ENCODE measurements around the gene OOSP2.

The OOSP2 gene

DNA sequence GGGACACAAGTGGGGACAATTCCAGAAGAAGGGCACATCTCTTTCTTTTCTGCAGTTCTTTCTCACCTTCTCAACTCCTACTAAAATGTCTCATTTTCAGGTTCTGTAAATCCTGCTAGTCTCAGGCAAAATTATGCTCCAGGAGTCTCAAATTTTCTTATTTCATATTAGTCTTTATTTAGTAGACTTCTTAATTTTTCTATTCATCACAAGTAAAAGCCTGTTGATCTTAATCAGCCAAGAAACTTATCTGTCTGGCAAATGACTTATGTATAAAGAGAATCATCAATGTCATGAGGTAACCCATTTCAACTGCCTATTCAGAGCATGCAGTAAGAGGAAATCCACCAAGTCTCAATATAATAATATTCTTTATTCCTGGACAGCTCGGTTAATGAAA, 48.2 kb downstream of the OOSP2 start, which contains the start of gene MS4A2:
TSS of gene MS4A2 (plus strand) at position 301 of the 400 bp plus-strand sequence. CDS start 102 bp downstream, outside the sequence.
- Histone ChIP-seq H2AFZ (ENCODE audit: low read depth, low read length, severe bottlenecking) (no peak within 1 kb of the TSS), H4K20me1 (ENCODE audit: low read depth, low read length) (no peaks in the 10 kb centered on the region), H3K27me3 (ENCODE audit: low read length) (no peaks in the 10 kb centered on the region), H3K79me2 (ENCODE audit: insufficient read depth, low read length) (no peaks in the 10 kb centered on the region), H3K4me3 (ENCODE audit: insufficient read depth, low read length, poor library complexity, severe bottlenecking) (no peak within 1 kb of the TSS), H3K9me3 (ENCODE audit: insufficient read depth, low read length) (no peaks in the 10 kb centered on the region), H3K4me2 (ENCODE audit: low read depth, low read length, poor library complexity, severe bottlenecking) (no peak within 1 kb of the TSS), H3K9me2 (replicated peaks; ENCODE audit: insufficient read depth, low read length) (no peaks in the 10 kb centered on the region), H3K9ac (ENCODE audit: low read length) (no peak within 1 kb of the TSS), H3F3A (ENCODE audit: insufficient read depth) (no peaks in the 10 kb centered on the region), H3K36me3 (ENCODE audit: low read length) (no peaks in the 10 kb centered on the region), H3K27ac (ENCODE audit: low read depth, low read length) (no peak within 1 kb of the TSS)
- TF ChIP-seq, protein P1, sequence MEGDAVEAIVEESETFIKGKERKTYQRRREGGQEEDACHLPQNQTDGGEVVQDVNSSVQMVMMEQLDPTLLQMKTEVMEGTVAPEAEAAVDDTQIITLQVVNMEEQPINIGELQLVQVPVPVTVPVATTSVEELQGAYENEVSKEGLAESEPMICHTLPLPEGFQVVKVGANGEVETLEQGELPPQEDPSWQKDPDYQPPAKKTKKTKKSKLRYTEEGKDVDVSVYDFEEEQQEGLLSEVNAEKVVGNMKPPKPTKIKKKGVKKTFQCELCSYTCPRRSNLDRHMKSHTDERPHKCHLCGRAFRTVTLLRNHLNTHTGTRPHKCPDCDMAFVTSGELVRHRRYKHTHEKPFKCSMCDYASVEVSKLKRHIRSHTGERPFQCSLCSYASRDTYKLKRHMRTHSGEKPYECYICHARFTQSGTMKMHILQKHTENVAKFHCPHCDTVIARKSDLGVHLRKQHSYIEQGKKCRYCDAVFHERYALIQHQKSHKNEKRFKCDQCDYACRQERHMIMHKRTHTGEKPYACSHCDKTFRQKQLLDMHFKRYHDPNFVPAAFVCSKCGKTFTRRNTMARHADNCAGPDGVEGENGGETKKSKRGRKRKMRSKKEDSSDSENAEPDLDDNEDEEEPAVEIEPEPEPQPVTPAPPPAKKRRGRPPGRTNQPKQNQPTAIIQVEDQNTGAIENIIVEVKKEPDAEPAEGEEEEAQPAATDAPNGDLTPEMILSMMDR (IDR thresholded peaks at IDR 0.05; ENCODE audit: insufficient read depth, low read length, poor library complexity, severe bottlenecking), result no peak
- no peak for TF ChIP-seq EZH2phosphoT487 (conservative IDR thresholded peaks at IDR 0.05; ENCODE audit: low read length)

DNA sequence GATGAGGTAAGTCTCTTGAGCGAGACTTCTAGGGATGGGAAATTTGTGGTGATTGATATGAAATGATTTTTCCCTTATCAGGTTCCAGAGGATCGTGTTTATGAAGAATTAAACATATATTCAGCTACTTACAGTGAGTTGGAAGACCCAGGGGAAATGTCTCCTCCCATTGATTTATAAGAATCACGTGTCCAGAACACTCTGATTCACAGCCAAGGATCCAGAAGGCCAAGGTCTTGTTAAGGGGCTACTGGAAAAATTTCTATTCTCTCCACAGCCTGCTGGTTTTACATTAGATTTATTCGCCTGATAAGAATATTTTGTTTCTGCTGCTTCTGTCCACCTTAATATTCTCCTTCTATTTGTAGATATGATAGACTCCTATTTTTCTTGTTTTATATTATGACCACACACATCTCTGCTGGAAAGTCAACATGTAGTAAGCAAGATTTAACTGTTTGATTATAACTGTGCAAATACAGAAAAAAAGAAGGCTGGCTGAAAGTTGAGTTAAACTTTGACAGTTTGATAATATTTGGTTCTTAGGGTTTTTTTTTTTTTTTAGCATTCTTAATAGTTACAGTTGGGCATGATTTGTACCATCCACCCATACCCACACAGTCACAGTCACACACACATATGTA, 55.4 kb downstream of the OOSP2 start:
- Histone ChIP-seq H3K9me3 (ENCODE audit: insufficient read depth, low read length) (no peaks in the 10 kb centered on the region), H4K20me1 (ENCODE audit: low read depth, low read length) (no peaks in the 10 kb centered on the region), H3F3A (ENCODE audit: insufficient read depth) (no peaks in the 10 kb centered on the region), H3K27me3 (ENCODE audit: low read length) (no peaks in the 10 kb centered on the region), H3K9me2 (replicated peaks; ENCODE audit: insufficient read depth, low read length) (no peaks in the 10 kb centered on the region), H3K9ac (ENCODE audit: low read length) (no peak overlapping the region), H3K27ac (ENCODE audit: low read depth, low read length) (no peak overlapping the region), H3K4me3 (ENCODE audit: insufficient read depth, low read length, poor library complexity, severe bottlenecking) (no peak overlapping the region), H2AFZ (ENCODE audit: low read depth, low read length, severe bottlenecking) (no peak overlapping the region), H3K4me2 (ENCODE audit: low read depth, low read length, poor library complexity, severe bottlenecking) (no peak overlapping the region), H3K79me2 (ENCODE audit: insufficient read depth, low read length) (no peaks in the 10 kb centered on the region), H3K36me3 (ENCODE audit: low read length) (no peaks in the 10 kb centered on the region)
- TF ChIP-seq, protein P1 (IDR thresholded peaks at IDR 0.05; ENCODE audit: insufficient read depth, low read length, poor library complexity, severe bottlenecking), result no peak
- TF ChIP-seq EZH2phosphoT487 (conservative IDR thresholded peaks at IDR 0.05; ENCODE audit: low read length), result no peak

DNA sequence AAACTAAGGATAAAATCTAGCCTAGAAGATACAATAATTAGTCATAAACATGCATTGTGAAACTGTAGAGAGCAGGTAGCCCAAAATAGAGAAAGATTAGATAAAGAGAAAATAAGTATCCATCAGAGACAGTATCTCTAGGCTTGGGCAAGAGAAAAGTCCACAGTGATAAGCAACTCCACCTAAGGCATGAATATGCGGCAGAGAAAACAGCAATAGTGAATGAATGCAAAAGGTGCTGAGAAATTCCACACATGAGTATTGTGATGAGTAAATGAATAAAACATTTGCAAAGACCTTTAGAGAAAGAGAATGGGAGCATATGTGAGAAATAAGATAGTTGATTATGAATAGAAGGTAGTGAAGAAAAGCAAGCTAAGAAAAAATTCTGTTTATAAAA, 57.0 kb downstream of the OOSP2 start:
- Histone ChIP-seq H3K79me2 (ENCODE audit: insufficient read depth, low read length) (no peaks in the 10 kb centered on the region), H3K4me3 (ENCODE audit: insufficient read depth, low read length, poor library complexity, severe bottlenecking) (no peak overlapping the region), H2AFZ (ENCODE audit: low read depth, low read length, severe bottlenecking) (no peak overlapping the region), H3K9me3 (ENCODE audit: insufficient read depth, low read length) (no peaks in the 10 kb centered on the region), H4K20me1 (ENCODE audit: low read depth, low read length) (no peaks in the 10 kb centered on the region), H3K9ac (ENCODE audit: low read length) (no peak overlapping the region), H3K36me3 (ENCODE audit: low read length) (no peaks in the 10 kb centered on the region), H3K4me2 (ENCODE audit: low read depth, low read length, poor library complexity, severe bottlenecking) (no peak overlapping the region), H3K27me3 (ENCODE audit: low read length) (no peaks in the 10 kb centered on the region), H3K9me2 (replicated peaks; ENCODE audit: insufficient read depth, low read length) (no peaks in the 10 kb centered on the region), H3F3A (ENCODE audit: insufficient read depth) (no peaks in the 10 kb centered on the region), H3K27ac (ENCODE audit: low read depth, low read length) (no peak overlapping the region)
- TF ChIP-seq, protein P1 (IDR thresholded peaks at IDR 0.05; ENCODE audit: insufficient read depth, low read length, poor library complexity, severe bottlenecking), result no peak
- TF ChIP-seq EZH2phosphoT487 (conservative IDR thresholded peaks at IDR 0.05; ENCODE audit: low read length), result no peak

Measured in SU-DHL-6 (cell line).